Measurements from ENCODE around the gene ADORA2A.

DNA sequence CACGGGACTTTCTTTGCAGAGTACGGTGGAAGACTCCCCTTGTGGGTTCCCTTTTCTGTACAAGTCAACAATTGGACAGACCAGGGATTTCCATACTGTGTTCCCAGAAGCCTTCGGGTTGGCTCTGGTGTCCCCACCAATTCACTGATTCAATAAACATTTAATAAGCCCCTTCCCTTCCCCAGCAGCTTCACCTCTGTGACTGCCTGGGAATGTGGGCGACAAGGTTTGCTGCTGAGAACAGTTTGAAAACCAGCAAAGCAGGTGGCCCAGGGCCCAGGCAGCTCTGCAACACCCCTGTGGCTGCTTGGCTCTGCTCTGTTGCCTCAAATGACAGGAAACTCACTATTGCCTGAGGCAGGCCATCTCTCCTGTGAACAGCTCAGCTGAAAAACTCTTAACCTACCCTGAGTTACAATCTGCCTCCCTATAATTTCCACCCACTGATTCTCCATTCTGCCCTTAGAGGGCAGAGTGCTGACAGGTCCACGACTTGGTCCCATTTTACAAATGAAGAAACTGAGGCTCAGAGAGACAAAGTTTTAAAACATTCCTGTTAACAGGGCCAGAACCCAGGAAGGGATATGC is 10.4 kb downstream of the ADORA2A start:
- peak; percentile 52 for TF ChIP-seq POLR2A (IDR thresholded peaks at IDR 0.05; ENCODE audit: low read depth, low read length)
- peak; percentile 25; the same call in 1 of the 2 replicates for TF ChIP-seq MXI1 (IDR thresholded peaks at IDR 0.05; ENCODE audit: low read depth, low read length)
- TF ChIP-seq CHD1 (IDR thresholded peaks at IDR 0.05; ENCODE audit: low read depth, low read length), result no peak
- 0 out of 2 replicates have a peak, but pooled peaks have one; percentile 20 for TF ChIP-seq HDGF (IDR thresholded peaks at IDR 0.05)
- TF ChIP-seq ZSCAN29 (IDR thresholded peaks at IDR 0.05), result no peak
- no peak for TF ChIP-seq MEF2A (IDR thresholded peaks at IDR 0.05; ENCODE audit: insufficient read depth, low read depth, low read length)
- TF ChIP-seq, protein P1, sequence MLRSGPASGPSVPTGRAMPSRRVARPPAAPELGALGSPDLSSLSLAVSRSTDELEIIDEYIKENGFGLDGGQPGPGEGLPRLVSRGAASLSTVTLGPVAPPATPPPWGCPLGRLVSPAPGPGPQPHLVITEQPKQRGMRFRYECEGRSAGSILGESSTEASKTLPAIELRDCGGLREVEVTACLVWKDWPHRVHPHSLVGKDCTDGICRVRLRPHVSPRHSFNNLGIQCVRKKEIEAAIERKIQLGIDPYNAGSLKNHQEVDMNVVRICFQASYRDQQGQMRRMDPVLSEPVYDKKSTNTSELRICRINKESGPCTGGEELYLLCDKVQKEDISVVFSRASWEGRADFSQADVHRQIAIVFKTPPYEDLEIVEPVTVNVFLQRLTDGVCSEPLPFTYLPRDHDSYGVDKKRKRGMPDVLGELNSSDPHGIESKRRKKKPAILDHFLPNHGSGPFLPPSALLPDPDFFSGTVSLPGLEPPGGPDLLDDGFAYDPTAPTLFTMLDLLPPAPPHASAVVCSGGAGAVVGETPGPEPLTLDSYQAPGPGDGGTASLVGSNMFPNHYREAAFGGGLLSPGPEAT (IDR thresholded peaks at IDR 0.05; ENCODE audit: low read depth), result peak; percentile 83
- TF ChIP-seq CEBPB (IDR thresholded peaks at IDR 0.05; ENCODE audit: borderline replicate concordance in 1 of 2, low read depth in 2 of 2, low read length in 2 of 2), result no peak
- no peak for TF ChIP-seq POLR2AphosphoS5 (IDR thresholded peaks at IDR 0.05; ENCODE audit: low read length)
- TF ChIP-seq, protein P2, sequence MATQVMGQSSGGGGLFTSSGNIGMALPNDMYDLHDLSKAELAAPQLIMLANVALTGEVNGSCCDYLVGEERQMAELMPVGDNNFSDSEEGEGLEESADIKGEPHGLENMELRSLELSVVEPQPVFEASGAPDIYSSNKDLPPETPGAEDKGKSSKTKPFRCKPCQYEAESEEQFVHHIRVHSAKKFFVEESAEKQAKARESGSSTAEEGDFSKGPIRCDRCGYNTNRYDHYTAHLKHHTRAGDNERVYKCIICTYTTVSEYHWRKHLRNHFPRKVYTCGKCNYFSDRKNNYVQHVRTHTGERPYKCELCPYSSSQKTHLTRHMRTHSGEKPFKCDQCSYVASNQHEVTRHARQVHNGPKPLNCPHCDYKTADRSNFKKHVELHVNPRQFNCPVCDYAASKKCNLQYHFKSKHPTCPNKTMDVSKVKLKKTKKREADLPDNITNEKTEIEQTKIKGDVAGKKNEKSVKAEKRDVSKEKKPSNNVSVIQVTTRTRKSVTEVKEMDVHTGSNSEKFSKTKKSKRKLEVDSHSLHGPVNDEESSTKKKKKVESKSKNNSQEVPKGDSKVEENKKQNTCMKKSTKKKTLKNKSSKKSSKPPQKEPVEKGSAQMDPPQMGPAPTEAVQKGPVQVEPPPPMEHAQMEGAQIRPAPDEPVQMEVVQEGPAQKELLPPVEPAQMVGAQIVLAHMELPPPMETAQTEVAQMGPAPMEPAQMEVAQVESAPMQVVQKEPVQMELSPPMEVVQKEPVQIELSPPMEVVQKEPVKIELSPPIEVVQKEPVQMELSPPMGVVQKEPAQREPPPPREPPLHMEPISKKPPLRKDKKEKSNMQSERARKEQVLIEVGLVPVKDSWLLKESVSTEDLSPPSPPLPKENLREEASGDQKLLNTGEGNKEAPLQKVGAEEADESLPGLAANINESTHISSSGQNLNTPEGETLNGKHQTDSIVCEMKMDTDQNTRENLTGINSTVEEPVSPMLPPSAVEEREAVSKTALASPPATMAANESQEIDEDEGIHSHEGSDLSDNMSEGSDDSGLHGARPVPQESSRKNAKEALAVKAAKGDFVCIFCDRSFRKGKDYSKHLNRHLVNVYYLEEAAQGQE (IDR thresholded peaks at IDR 0.05; ENCODE audit: low read depth, low read length), result no peak
- TF ChIP-seq, protein P3, sequence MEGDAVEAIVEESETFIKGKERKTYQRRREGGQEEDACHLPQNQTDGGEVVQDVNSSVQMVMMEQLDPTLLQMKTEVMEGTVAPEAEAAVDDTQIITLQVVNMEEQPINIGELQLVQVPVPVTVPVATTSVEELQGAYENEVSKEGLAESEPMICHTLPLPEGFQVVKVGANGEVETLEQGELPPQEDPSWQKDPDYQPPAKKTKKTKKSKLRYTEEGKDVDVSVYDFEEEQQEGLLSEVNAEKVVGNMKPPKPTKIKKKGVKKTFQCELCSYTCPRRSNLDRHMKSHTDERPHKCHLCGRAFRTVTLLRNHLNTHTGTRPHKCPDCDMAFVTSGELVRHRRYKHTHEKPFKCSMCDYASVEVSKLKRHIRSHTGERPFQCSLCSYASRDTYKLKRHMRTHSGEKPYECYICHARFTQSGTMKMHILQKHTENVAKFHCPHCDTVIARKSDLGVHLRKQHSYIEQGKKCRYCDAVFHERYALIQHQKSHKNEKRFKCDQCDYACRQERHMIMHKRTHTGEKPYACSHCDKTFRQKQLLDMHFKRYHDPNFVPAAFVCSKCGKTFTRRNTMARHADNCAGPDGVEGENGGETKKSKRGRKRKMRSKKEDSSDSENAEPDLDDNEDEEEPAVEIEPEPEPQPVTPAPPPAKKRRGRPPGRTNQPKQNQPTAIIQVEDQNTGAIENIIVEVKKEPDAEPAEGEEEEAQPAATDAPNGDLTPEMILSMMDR (IDR thresholded peaks at IDR 0.05 in 2 of 3, conservative IDR thresholded peaks at IDR 0.05 in 1 of 3; ENCODE audit: control insufficient read depth in 2 of 3, extremely low read depth in 1 of 3, insufficient read depth in 1 of 3, low read depth in 3 of 3, low read length in 3 of 3), result peak; percentile 29 to 42 (median 41); a peak in 4 of 6 replicates
- TF ChIP-seq, protein P4, sequence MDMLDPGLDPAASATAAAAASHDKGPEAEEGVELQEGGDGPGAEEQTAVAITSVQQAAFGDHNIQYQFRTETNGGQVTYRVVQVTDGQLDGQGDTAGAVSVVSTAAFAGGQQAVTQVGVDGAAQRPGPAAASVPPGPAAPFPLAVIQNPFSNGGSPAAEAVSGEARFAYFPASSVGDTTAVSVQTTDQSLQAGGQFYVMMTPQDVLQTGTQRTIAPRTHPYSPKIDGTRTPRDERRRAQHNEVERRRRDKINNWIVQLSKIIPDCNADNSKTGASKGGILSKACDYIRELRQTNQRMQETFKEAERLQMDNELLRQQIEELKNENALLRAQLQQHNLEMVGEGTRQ (IDR thresholded peaks at IDR 0.05; ENCODE audit: borderline replicate concordance, low read depth, low read length), result no peak
